GM19452 (cell line): ENCODE data around the gene TEX22.

Source experiments
- ATAC-seq: cut with Tn5 transposase; IDR thresholded peaks from one replicate; pipeline ENCODE4 v1.9.1; 2021; ENCODE audit not compliant: unreplicated experiment

TEX22 gene

DNA sequence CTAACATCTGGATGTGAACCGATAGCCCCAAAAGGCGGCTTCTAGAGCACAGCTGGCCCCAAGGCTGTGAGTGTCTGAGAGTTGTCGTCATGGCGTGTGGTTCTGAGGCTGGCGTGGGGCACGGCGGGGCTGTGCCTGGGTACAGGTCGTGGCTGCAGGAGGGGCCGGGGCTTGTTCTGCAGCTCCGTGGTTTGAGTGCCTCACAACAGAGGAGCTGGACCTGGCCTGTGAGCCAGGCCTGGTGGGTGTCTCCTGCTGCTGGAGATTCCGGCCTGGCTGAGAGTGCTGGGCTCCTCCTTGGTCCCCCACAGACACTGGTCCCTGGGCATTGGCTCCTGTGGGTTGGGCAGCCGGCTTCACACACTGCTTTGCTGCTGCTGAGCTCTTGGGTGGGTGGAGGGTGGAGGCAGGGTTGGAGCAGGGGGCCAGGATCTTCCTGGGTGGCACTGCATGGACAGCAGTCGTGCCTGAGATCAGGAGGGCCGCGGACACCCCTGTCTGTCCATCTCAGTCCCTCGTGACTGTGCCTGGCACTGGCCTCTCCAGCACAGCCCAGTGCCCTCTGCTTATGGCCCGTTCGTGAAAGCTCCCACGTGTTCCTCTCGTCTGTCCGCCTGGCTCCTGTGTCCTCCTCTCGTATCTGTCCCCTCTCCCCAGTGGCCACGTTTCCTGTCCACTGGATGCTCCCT lies 31.8 kb upstream of the TEX22 start:
- no peak for ATAC-seq

- no peak for ATAC-seq
These were observed 31.0 kb upstream of the TEX22 start for GRCh38 chr14:105367116-105368031.

DNA sequence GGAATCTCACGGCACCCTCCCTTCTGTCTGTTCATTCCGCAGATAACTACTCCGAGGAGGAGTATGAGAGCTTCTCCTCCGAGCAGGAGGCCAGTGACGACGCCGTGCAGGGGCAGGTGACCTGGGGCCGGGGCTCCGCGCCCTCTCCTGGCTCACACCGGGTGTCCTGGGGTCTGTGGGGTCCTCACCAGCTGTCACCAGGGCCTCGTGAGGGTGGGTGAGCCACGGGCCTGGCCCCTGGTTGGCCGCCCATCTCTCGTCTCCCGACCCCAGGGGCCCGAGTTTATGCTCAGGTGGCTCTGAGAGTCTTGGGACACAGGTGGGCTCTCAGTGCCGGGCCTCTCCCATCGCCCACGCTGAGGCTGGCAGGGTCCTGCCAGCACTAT lies 30.3 kb upstream of the TEX22 start:
- no peak for ATAC-seq

- no peak for ATAC-seq
These were observed 29.9 kb upstream of the TEX22 start for GRCh38 chr14:105368426-105368825.

DNA sequence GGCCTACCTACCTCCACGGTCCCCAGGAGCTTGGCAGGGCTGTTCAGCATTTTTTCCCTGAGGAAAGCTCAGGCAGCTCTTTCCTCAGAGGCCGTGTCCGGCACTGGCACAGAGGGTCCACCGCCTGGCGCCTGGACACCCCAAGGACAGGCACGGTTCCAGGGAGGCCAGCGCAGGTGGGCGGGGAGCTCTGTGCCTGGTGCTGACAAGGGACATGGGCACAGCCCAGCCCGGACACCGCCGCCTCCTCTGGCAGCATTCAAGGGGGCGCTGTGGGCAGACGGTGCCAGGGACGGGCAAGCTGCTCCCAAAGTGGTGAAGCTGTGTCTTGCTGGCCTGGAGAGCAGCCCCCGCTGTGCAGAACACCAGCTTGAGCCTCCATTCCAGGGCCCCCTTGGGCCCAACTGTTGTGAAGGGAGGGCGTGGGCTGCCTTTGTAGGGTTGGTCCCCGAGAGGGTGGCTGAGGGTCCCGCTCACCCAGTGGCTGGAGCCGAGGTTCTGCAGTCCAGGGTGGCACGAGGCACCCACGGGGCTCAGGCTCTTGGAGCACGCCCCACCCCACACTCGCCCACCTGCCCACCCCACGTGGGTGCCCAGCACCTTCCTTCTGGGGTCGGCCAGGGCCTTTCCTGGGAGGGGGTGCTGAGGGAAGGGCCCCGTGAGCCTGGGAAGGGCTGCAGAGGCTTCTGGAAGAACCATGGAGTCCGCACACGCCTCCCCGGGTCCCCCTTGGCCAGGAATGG lies 29.3 kb upstream of the TEX22 start:
- no peak for ATAC-seq

- ATAC-seq = no peak
These were observed 28.7 kb upstream of the TEX22 start for GRCh38 chr14:105369653-105370040.

GRCh38 chr14:105374389-105374788 lies 23.9 kb upstream of the TEX22 start:
- ATAC-seq = no peak

DNA sequence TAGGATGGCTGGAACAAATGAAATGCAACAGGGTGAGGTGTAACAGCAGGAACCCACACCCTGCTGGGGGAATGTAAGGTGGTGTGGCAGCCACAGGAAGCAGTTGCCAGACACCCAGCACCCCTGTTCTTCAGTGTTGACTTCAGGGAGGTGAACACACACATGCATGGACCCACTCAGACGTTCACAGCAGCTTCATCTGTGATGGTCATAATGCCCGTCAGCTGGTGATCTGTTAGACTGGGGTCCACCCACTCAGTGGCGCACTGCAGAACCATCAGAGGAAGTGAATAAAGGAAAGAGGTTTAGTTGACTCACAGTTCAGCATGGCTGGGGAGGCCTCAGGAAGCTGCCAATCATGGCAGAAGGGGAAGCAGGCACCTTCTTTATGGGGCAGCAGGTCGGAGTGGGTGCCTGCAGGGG lies 22.7 kb upstream of the TEX22 start:
- ATAC-seq = no peak

- no peak for ATAC-seq
These were observed 21.6 kb upstream of the TEX22 start for GRCh38 chr14:105376521-105377440.

GRCh38 chr14:105377555-105378182 lies 20.7 kb upstream of the TEX22 start:
- no peak for ATAC-seq

DNA sequence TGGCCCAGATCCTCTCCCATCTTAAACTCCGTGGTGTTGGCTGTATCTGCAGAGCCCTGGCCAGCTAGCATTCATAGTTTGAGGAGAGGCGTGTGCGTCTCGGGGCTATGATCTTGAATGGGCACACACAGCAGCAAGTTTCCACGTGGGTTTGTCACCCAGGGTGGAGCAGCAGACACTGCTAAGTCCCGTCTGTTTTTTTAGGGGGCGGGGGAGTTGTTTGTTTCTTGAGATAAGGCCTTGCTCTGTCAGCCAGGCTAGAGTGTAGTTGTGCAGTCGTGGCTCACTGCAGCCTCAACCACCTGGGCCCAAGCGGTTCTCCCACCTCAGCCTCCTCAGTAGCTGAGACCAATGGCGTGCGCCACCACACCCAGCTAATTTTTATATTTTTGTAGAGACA lies 20.1 kb upstream of the TEX22 start:
- no peak for ATAC-seq

DNA sequence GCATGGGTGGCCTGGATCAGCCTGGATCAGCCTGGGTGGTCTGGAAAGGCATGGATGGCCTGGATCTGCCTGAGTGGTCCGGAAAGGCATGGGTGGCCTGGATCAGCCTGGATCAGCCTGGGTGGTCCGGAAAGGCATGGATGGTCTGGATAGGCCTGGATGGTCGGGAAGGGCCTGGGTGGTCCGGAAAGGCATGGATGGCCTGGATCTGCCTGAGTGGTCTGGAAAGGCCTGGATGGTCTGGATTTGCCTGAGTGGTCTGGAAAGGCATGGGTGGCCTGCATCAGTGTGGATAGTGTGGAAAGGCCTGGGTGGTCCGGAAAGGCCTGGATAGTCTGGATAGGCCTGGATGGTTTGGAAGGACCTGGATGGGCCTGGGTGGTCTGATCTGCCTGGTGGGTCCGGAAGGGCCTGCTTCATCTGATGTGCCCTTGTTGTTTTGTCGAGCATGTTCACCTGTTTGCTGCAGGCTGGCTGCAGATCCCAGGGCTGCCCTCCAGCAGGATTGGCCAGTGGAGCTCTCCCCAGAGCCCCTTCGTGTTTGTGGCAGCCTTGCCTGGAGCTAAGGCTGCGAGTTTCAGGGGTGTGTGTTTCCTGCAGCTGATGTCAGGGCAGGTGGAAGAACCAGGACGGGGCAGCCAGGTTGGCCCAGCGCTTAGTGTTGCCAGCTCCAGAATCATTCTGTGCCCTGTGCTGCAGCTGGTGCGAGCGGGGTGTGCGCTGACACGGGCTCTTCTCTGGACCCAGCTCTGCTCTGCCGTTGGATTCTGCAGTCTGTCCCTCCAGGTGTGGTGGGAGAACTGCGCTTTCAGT lies 19.3 kb upstream of the TEX22 start:
- no peak for ATAC-seq

DNA sequence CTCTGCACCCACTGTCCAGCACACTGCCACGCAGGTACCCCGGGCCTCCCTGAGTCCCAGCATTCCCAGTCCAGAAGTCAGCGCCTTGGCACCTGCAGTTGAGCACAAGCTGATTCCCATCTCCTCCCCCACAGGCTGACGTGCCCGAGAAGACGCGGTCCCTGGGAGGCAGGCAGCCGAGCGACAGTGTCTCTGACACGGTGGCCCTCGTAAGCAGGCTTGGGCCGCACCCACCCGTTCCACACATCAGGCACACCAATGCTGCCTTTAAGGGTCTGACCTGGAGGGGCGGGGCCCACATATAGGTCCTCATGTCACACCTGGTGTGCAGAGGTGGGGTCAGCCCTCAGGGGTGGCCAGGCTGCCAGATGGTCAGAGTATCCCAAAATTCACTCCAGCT lies 18.4 kb upstream of the TEX22 start:
- ATAC-seq = no peak

GRCh38 chr14:105380756-105381155 lies 17.6 kb upstream of the TEX22 start:
- ATAC-seq = no peak

GRCh38 chr14:105381446-105382342 lies 16.6 kb upstream of the TEX22 start:
- no peak for ATAC-seq

GRCh38 chr14:105382343-105383082 lies 15.8 kb upstream of the TEX22 start:
- ATAC-seq = no peak

DNA sequence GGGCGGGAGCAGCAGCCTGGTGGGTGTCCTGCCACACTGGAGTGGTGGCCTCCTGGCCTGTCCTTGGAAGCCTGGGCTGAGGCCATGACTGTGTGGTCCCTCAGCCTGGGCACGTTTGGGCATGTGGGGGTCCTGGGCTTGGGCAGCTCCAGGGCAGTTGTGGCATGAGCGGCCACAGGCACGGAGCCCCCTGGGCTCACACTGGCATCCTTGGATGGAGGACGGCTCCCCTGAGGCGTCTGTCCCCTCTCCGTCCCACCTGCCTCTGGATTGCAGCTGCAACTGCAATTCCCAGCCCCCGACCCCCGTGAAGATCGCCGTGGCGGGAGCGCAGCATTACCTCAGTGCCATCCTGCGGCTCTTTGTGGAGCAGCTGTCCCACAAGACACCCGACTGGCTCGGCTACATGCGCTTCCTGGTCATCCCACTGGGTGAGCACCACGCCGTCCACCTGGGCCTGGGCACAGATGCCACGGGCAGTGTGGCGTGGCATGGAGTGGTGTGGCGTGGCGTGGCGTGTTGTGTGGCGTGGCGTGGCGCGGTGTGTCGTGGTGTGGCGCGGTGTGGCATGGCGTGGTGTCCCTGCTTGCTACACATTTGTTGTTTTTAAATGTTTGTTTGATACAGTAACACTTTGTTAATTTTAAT lies 15.1 kb upstream of the TEX22 start:
- no peak for ATAC-seq
